ENCODE results near the gene ERN1.

The ERN1 gene

DNA sequence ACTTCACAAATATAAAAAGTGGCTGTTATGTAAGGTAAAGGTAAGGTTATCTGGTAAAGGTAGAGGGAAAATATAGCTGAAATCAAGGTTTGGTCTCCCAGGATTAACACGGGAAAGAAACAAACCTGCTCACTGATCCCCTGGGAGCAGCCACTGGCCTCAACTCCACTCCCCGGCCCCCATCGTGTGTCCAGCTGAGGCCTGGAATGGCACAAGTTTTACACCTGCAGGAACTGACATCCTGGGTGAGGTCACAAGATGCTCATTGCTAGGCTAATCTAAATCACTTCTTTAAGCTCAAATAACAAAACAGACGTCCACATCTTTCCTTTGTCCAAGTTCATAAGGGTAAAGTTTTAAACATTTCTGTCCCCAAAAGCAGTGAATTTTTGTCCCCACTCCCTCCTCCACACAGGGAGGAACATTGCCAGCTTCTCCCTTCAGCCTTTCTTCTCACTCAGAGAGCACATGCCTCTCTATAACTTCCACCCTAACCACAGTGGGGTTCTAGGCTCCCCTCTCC is 46.3 kb downstream of the ERN1 start:
- TF ChIP-seq, protein P1, sequence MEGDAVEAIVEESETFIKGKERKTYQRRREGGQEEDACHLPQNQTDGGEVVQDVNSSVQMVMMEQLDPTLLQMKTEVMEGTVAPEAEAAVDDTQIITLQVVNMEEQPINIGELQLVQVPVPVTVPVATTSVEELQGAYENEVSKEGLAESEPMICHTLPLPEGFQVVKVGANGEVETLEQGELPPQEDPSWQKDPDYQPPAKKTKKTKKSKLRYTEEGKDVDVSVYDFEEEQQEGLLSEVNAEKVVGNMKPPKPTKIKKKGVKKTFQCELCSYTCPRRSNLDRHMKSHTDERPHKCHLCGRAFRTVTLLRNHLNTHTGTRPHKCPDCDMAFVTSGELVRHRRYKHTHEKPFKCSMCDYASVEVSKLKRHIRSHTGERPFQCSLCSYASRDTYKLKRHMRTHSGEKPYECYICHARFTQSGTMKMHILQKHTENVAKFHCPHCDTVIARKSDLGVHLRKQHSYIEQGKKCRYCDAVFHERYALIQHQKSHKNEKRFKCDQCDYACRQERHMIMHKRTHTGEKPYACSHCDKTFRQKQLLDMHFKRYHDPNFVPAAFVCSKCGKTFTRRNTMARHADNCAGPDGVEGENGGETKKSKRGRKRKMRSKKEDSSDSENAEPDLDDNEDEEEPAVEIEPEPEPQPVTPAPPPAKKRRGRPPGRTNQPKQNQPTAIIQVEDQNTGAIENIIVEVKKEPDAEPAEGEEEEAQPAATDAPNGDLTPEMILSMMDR (IDR thresholded peaks at IDR 0.05; ENCODE audit: low read depth, low read length): no peak
- TF ChIP-seq MYC (IDR thresholded peaks at IDR 0.05; ENCODE audit: low read depth, low read length): no peak
- TF ChIP-seq, protein P2, sequence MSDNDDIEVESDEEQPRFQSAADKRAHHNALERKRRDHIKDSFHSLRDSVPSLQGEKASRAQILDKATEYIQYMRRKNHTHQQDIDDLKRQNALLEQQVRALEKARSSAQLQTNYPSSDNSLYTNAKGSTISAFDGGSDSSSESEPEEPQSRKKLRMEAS (IDR thresholded peaks at IDR 0.05; ENCODE audit: low read depth, low read length): no peak
- no peak for TF ChIP-seq POLR2A (IDR thresholded peaks at IDR 0.05; ENCODE audit: extremely low read depth, insufficient read length)
- no peak overlapping the region for H3K4me3 ChIP-seq (ENCODE audit: low read depth, low read length)

DNA sequence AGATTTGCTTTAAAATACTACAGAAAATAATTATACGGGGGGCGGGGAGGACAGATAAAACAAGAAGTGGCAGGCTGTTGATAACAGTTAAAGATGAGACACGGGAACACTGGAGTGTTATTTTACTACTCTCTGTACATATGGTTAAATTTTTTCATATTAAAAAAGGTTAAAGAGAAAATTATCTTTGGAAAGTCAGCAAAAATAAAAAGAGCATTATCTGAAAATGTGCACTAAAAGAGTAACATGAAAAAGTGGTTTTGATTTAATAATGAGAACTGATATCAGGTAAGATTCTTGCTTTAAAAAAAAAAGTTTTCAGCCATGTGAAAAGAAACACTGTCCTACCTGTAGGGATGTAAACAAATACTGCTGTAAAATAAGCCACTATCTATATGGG is 46.9 kb downstream of the ERN1 start:
- TF ChIP-seq, protein P1 (IDR thresholded peaks at IDR 0.05; ENCODE audit: low read depth, low read length): no peak
- TF ChIP-seq, protein P2 (IDR thresholded peaks at IDR 0.05; ENCODE audit: low read depth, low read length): no peak
- TF ChIP-seq POLR2A (IDR thresholded peaks at IDR 0.05; ENCODE audit: extremely low read depth, insufficient read length) (no peak), MYC (IDR thresholded peaks at IDR 0.05; ENCODE audit: low read depth, low read length) (no peak)
- no peak for DNase-seq (ENCODE audit: low read depth)
- no peak overlapping the region for H3K4me3 ChIP-seq (ENCODE audit: low read depth, low read length)

More for the DNA sequence above, 46.3 kb downstream of the ERN1 start:
- no peak for DNase-seq (ENCODE audit: low read depth)

DNA sequence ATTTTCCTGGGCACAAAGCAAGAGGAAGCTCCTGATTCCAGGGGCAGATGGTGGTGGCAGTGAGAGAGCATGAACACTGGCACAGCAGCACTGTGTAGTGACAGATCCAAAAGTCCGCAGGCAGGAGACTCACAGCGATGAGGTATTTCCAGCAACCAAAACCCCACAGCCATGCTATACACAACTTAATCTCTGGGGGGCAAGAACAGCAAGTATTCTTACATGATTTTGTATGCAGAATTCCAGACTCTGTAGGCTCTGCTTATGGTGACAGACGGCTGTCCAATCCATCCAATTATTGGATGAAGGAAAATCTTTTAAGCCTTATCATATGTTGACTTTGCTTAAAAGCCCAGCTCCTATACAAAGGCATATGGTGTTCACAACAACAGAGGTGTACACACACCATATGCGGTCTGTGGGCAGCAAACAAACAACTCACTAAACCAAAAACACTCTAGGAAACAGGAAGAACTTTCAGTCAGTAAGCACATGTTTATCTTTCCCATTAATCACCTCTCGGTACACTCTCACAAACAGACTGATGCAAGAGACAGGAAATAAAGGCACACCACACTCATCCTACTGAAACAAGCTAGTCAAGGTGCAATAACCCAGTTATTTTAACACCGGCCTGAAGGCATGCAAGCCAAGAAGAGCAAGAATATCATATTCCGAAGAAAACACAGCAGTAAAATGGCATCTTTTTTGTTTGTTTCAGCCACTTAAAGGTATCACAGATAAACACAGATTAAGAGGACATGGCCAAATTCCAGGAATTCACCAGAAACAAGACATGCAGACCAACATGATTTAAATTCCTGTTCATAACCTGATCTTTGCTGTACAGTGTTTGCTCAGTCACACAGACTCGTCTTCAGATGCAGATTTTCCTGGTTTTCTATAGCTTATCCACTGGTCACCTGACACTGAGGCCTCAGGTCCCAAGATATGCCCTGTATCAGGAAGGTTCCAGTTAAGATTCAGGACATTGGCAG is 47.8 kb downstream of the ERN1 start:
- peak; percentile 66 for DNase-seq (ENCODE audit: low read depth)
- no peak for TF ChIP-seq POLR2A (IDR thresholded peaks at IDR 0.05; ENCODE audit: extremely low read depth, insufficient read length)
- TF ChIP-seq, protein P2 (IDR thresholded peaks at IDR 0.05; ENCODE audit: low read depth, low read length): peak; percentile 77
- no peak overlapping the region for H3K4me3 ChIP-seq (ENCODE audit: low read depth, low read length)

DNA sequence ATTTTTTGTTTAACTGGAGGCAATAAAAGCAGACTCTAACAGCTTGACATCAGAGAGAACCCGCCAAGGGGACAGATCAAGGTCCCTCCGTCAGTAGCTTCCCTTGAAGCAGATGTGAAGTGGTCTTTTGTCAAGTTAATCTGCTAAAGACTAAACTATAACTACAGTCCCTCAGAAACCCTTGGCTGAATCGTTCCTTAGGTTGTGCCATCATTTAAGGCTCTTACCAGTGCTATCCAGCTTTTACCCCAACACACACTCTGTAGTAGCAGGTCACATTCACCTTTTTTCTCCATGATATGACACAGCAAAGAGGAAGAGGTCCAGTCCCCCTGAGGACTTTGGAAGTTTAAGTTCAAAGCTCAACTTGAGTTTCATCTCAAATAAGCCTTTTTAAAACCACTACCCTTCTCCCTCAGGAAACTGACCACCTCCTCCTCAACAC is 49.7 kb downstream of the ERN1 start:
- no peak overlapping the region for H3K4me3 ChIP-seq (ENCODE audit: low read depth, low read length)
- TF ChIP-seq POLR2A (IDR thresholded peaks at IDR 0.05; ENCODE audit: extremely low read depth, insufficient read length): no peak
- TF ChIP-seq, protein P1 (IDR thresholded peaks at IDR 0.05; ENCODE audit: low read depth, low read length): no peak
- no peak for TF ChIP-seq MYC (IDR thresholded peaks at IDR 0.05; ENCODE audit: low read depth, low read length)
- TF ChIP-seq, protein P2 (IDR thresholded peaks at IDR 0.05; ENCODE audit: low read depth, low read length): no peak

DNA sequence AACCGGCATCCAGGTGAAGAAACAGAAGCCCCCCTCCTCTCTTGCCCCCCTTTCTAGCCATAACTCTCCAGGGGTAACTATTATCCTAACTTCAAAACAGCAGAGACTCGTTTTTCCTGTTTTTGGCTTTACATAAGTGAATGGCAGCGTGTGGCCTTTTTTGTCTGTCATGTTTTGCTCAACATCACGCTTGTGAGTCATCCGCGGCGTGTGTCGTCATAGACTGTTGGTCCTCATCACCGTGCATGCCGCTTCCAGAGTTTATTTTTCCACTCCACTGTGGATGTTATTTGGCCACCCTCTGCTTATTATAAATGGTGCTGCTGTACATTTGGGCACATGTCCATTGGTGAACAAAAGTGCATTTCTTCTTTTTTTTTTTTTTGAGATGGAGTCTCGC is 52.6 kb downstream of the ERN1 start:
- H3K4me3 ChIP-seq (ENCODE audit: low read depth, low read length): no peak overlapping the region
- peak; percentile 33; the same call in 1 of the 2 replicates for TF ChIP-seq MYC (IDR thresholded peaks at IDR 0.05; ENCODE audit: low read depth, low read length)
- TF ChIP-seq, protein P2 (IDR thresholded peaks at IDR 0.05; ENCODE audit: low read depth, low read length): peak; percentile 44; the same call in 1 of the 2 replicates
- TF ChIP-seq, protein P1 (IDR thresholded peaks at IDR 0.05; ENCODE audit: low read depth, low read length): no peak
- TF ChIP-seq POLR2A (IDR thresholded peaks at IDR 0.05; ENCODE audit: extremely low read depth, insufficient read length): no peak
- peak; percentile 82 for DNase-seq (ENCODE audit: low read depth)

More for the DNA sequence above, 49.7 kb downstream of the ERN1 start:
- DNase-seq (ENCODE audit: low read depth): no peak

All from NB4 (cell line).